Lower lobe of right lung (tissue), 2 donors: ENCODE data around the gene IL17B. TPM values are rescaled to one million over a fixed set of nuclear protein-coding genes. Genes with fewer than 3 reads are reported as not detected.

ENCODE experiments used
- ATAC-seq, 2 donors: fragments of 200-7000 bp; cut with Tn5 transposase; one replicate each; pipeline ENCODE4 v1.9.1; 2020 to 2022; ENCODE audit warnings: mild to moderate bottlenecking in 2 of 2, moderate library complexity in 2 of 2
- DNase-seq: peaks from one replicate; pipeline ENCODE4 v3.0.0-alpha.2; 2020
- H3K27ac ChIP-seq: fragments of 200-600 bp; one replicate; pipeline ENCODE4 v1.8.0; 2022
- H3K27me3 ChIP-seq: fragments of 200-600 bp; one replicate; pipeline ENCODE4 v1.8.0; 2022; ENCODE audit warnings: low read depth
- H3K36me3 ChIP-seq: fragments of 200-600 bp; one replicate; pipeline ENCODE4 v1.8.0; 2022; ENCODE audit warnings: mild to moderate bottlenecking
- H3K4me1 ChIP-seq: fragments of 200-600 bp; one replicate; pipeline ENCODE4 v1.8.0; 2022
- H3K4me3 ChIP-seq: fragments of 200-600 bp; one replicate; pipeline ENCODE4 v1.8.0; 2022; ENCODE audit warnings: mild to moderate bottlenecking
- H3K9me3 ChIP-seq: fragments of 200-600 bp; one replicate; pipeline ENCODE4 v1.8.0; 2022
- intact Hi-C: fragments of 100-400 bp; cut with DNase I; formaldehyde crosslinking; loops from one replicate; pipeline ENCODE4 v1.11.0; 2022
- total RNA-seq: library from RNA; stranded (reverse); fragmentation: NEBNext Ultra II Directional; extraction: Animal tissue kit (Norgen Biotek cat#: 25700); gene quantifications from one replicate; pipeline ENCODE4 v1.2.1, GENCODE V29; 2021
- TF ChIP-seq, protein P1 (sequence below): fragments of 200-600 bp; IDR thresholded peaks from one replicate; pipeline ENCODE4 v1.8.0; 2022; ENCODE audit warnings: antibody characterized with exemption, mild to moderate bottlenecking
- donor health status: DM: no; HTN: yes; CAD: no; lungs with severe emphysema.

The IL17B gene
- total RNA-seq, 1 donor from 2014 or later, result not detected

DNA sequence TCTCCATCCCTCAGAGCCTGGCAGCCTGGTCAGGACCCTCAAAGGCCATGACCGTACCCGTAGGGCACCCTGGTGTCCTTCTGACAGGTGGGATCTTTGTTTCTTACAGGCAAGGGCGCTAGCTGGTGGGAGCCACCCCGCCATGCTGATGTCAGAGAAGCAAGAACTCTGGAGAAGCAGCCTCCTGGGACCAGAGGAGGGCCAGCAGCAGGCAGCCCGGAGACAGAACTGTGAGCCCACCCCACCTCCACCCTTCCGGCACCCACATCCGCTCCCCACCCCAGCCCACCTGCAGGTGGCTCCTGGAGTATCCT lies 42.2 kb upstream of the IL17B start:
- intact Hi-C loops, result no loop called here
- H3K4me3 ChIP-seq, result no peak overlapping the region
- no peaks in the 10 kb centered on the region for H3K27me3 ChIP-seq
- peaks cover 96% of the 10 kb centered on the region for H3K4me1 ChIP-seq
- no peaks in the 10 kb centered on the region for H3K9me3 ChIP-seq
- H3K36me3 ChIP-seq, result peaks cover 28% of the 10 kb centered on the region
- ATAC-seq, result no peak
- peak overlapping the region; percentile 84 for H3K27ac ChIP-seq
- TF ChIP-seq, protein P1, sequence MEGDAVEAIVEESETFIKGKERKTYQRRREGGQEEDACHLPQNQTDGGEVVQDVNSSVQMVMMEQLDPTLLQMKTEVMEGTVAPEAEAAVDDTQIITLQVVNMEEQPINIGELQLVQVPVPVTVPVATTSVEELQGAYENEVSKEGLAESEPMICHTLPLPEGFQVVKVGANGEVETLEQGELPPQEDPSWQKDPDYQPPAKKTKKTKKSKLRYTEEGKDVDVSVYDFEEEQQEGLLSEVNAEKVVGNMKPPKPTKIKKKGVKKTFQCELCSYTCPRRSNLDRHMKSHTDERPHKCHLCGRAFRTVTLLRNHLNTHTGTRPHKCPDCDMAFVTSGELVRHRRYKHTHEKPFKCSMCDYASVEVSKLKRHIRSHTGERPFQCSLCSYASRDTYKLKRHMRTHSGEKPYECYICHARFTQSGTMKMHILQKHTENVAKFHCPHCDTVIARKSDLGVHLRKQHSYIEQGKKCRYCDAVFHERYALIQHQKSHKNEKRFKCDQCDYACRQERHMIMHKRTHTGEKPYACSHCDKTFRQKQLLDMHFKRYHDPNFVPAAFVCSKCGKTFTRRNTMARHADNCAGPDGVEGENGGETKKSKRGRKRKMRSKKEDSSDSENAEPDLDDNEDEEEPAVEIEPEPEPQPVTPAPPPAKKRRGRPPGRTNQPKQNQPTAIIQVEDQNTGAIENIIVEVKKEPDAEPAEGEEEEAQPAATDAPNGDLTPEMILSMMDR, result no peak
- no peak for DNase-seq

DNA sequence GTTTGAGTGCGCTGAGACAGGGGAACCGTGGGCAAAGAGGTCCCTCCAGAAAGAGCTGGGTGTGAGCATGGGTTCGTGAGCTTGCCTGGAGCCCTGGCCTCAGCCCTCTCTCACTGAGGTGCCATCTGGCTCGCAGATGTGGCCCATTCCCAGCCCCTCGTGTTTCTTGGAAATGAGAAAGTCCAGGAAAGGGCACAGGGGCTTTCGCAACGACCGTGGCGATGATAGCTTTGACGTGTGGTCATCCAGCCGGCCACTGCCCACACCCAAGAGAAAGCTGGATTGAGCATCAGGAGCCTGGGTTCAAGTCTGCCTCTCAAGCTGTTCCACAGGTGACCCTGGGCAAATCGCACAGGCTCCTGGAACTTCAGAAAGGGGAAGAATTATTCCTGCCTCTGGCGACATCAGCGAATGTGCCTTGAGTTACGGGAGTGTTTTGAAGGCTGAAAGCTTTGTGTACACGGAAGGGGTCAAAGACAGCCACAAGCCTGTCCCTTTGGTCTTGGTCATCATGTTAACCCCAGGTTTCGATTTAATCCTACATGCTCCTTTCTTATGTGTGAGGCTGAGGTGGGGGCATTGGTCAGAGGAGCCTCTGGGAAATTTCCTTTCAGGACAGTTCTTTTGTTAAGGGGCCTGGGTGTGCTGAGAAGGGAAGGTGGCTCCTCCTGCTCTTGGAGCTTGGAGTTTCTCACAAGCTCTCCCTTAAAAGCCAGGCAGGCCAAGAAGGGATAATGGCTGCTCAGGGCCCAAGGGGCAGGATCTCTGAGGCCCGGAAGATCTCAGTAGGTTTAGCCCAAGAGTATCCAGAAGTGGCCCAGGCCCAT lies 41.7 kb upstream of the IL17B start:
- DNase-seq (no peak), ATAC-seq (no peak)
- Histone ChIP-seq H3K4me1 (peaks cover 91% of the 10 kb centered on the region), H3K27me3 (no peaks in the 10 kb centered on the region), H3K4me3 (no peak overlapping the region), H3K27ac (peak overlapping the region; percentile 84), H3K9me3 (no peaks in the 10 kb centered on the region), H3K36me3 (peaks cover 23% of the 10 kb centered on the region)
- TF ChIP-seq, protein P1, result no peak
- intact Hi-C loops, result no loop called here

DNA sequence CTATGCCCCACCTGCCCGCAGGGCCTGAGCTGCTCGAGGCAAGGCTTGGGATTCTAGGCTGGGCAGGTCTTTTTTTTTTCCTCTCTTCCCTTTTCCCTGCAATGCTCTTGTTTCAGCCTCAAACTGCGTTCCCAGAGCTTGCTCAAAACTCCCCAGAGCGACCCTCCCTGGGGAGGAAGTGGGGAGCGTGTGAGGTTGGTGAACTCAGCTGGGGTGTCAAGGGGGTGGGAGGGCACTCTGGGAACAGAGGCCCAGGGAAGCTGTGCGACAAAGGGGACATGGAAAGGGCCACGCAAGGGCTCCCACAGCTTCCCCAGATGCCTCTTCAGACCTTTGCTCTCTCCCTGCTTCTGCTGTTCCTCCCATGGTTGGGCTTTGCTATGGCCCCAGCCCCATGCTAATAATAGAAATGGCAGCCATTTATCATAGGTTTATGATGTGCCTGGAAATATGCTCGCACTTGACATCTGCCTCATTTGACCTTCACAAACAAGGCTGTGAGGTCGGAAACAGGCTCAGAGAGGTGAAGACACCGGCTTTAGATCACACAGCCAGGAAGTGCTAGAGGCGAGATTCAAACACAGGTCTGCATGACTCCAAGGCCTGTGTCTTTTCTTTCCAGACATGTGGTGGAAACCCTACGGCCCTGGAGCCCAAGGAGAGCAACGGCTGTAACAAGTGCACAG lies 40.9 kb upstream of the IL17B start:
- no peak for ATAC-seq
- H3K27me3 ChIP-seq, result no peaks in the 10 kb centered on the region
- intact Hi-C loops, result no loop called here
- DNase-seq, result no peak
- TF ChIP-seq, protein P1, result no peak
- no peaks in the 10 kb centered on the region for H3K9me3 ChIP-seq
- no peak overlapping the region for H3K4me3 ChIP-seq
- H3K4me1 ChIP-seq, result peaks cover 84% of the 10 kb centered on the region
- peak overlapping the region; percentile 84 for H3K27ac ChIP-seq
- peaks cover 16% of the 10 kb centered on the region for H3K36me3 ChIP-seq

DNA sequence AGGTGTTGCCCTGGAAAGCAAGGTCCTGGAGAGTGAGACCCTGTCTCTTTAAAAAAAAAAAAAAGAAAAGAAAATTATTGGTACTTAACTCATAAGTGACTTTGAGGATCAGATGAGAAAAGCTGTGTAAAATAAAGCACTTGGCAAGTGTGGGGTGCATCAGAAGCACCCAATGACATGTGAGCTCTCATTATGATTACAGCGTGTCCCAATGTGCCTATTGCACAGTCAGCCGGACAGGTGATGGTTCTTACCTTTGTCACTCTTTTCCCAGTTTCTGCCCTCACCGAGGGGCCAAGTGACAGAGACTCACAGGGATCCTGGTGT lies 40.4 kb upstream of the IL17B start:
- H3K4me1 ChIP-seq, result peaks cover 82% of the 10 kb centered on the region
- H3K9me3 ChIP-seq, result no peaks in the 10 kb centered on the region
- H3K27ac ChIP-seq, result peak overlapping the region; percentile 84
- no peaks in the 10 kb centered on the region for H3K27me3 ChIP-seq
- peaks cover 11% of the 10 kb centered on the region for H3K36me3 ChIP-seq
- TF ChIP-seq, protein P1, result no peak
- no peak for ATAC-seq
- DNase-seq, result no peak
- intact Hi-C loops, result no loop called here
- H3K4me3 ChIP-seq, result no peak overlapping the region

DNA sequence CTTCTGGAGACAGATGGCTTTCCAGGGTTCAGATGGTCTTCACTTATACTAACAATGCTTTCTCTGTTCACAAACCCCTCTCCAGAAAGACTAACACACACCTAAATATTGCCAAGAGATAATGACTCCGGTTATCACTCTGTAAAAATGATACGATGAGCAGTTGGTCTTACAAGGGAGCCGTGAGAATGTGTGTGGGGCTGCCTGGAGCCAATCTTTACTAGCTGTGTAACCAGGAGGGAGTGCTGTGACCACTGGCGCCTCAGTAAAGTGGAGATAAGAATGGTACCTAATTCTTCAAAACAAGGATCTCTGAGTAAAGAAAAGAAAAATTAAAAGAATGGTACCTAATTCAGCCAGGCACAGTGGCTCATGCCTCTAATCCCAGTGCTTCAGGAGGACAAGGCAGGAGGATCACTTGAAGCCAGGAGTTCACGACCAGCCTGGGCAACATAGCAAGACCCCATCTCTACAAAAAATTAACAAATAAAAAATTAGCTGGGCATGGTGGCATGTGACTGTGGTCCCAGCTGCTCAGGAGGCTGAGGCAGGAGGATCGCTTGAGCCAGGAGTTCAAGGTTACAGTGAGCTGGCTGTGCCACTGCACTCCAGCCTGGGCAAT lies 39.9 kb upstream of the IL17B start:
- Histone ChIP-seq H3K36me3 (peaks cover 10% of the 10 kb centered on the region), H3K9me3 (no peaks in the 10 kb centered on the region), H3K4me1 (peaks cover 81% of the 10 kb centered on the region), H3K27ac (peak overlapping the region; percentile 84), H3K4me3 (peak overlapping the region; percentile 7), H3K27me3 (no peaks in the 10 kb centered on the region)
- TF ChIP-seq, protein P1, result no peak
- DNase-seq, result no peak
- no peak for ATAC-seq
- intact Hi-C loops, result no loop called here
